DMS 273 treated with DMSO at 0.1 percent for 48 hours (cell line): ENCODE measurements around the gene JAKMIP1.

Experiments
- DNase-seq: peaks from one replicate; lab custom pipeline; 2025; lab: John Stamatoyannopoulos, UW

The JAKMIP1 gene

DNA sequence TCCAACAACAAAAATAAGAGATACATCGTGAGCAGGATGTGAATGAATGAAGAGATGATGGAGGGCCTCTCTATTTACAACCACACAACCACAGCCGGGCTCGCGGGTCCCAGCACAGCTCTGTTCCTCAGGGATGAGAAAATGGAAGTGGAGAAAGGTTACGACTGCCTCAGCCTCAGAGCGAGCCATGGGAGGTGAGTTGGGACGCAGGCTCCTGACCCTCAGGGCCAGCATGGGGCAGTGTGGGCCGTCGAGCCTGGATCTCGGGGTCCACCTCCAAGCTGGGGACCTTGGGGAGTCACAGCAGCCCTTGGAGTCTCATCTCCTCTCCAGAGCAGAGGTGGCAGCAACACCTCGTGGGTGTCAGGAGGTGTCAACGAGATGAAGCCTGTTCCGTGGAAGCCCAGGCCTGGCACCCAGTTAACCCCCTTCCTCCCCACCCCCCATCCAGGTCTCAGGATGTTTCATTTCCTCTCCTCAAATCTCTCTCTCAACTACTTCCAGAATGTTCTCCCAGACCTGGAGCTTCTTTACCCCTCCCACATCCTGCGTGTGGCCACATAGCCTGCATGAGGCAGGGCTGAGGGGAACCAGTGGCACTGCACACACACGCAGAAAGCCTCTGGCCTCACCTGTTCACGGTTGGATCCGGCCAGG, 208.1 kb downstream of the JAKMIP1 start:
- no peak for DNase-seq

GRCh38 chr4:5991405-5991804, 208.9 kb downstream of the JAKMIP1 start:
- DNase-seq = no peak

DNA sequence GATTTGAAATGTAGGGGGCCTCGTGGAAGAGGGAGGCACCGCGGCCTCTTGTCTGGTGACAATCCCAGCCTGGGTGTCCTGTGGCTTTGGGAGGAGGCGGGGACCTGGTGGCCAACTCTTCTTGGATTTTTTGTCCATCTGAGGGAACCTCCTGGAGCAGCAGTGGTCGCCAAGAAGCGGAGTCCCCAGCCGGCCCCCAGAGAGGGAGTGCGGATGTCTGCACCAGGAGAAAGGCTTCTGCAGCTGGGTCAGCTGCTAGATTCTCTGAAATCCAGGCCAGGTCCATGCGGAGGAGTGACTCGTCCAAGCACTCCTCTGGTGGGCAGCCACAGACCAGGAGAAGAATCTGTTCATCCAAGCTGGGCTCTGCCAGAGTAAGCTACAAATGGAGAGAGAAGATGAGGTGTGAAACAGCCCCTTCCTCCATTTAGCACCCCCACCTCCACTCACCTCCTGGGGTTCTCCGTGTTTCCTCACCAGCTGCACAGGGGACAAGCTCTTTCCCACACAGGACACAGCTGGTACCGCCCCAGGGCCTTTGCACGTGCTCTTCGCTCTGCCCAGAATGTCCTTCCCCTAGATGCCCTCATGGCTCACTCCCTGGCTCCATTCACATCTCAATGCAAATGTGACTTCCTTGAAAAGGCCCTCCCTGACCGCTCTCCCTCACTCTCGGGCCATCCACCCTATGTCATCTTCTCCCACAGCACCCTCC, 209.7 kb downstream of the JAKMIP1 start:
- DNase-seq = no peak

DNA sequence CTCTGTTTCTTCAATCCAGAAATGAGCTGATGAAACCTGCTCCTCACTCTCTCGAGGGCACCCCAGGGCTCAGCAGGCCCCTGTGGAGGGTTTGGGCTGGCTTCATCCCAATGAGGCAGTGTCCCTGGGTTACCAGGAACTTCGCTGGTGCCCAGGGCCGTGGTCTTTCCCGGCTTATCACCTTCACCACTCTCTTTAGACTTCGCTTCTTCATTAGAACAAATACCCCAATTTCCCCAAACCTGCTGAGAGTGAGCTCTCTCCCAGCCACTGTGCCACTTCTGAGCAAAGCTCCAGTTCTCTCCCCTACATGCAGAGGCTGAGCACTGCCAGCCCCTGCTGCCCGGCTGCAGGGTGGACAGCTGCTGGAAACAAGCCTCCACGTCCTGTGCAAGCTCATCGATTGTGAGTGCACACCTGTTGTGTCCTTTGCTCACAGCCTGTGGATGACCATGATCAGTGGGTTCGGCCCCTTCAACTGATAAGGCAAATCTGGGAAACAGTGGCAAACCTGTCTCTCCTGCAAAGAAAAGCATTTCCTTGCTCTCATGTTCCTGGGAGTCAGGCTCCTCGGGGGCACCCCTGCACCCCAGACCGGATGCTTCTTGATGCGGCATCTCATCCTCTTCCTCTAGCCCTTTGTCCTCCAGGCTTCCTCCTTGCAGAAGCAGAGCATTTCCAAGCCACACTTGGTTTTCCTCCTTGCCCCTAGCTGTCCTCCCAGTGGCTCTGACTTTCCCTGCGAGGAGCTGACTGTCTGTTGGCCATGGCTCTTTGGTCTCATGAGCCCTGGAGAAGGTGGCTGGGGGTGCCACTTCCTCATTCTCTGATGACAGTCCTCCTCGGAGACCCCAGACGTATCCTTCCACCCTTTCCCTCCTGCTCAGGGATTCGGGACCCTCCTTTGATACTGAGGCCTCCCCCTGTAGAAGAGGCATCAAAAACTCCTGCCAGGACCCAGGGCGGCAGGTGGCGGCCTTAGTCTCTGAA, 210.8 kb downstream of the JAKMIP1 start:
- no peak for DNase-seq

GRCh38 chr4:5988086-5988845, 212.1 kb downstream of the JAKMIP1 start:
- no peak for DNase-seq

- no peak for DNase-seq
Measured at GRCh38 chr4:5984843-5985242, 215.5 kb downstream of the JAKMIP1 start.

DNA sequence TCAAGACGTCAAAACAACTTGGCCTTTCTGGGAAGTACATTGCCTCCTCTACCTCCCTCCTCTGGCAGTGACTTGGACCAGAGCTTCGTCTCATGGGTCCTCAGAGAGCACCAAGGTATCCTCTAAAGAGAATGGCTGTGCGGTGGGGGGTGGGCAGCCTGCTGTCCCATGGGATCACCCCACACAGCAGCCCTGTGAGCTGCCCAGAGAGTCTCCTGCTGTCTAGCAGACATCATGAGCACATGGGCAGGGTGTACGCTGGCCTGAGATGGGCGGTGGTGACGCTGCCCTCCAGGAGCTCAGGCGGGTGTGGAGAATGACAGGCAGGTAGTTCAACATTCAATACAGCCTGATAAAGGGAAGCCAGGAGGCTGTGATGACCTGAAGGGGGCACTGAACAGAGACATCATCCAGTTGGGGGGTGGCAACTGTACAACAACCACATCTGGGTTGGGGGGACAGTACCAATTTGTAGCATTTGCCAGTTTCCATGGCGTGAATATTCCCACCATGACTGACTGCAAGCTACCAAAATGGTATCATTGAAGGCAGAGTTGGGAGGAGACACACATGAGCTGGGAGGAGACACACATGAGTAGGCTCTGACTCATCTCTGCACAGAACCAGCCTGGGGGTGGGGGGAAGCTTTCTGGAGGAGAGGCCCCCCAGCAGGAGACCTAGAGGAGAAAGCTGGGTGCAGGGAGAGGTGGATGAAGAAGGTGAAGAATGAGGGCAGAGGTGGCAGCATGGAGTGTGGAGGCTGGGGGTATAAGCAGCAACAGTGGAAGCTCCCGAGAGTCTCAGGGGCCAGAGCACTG, 218.0 kb downstream of the JAKMIP1 start:
- no peak for DNase-seq

GRCh38 chr4:5980436-5981155, 219.8 kb downstream of the JAKMIP1 start:
- DNase-seq = no peak

DNA sequence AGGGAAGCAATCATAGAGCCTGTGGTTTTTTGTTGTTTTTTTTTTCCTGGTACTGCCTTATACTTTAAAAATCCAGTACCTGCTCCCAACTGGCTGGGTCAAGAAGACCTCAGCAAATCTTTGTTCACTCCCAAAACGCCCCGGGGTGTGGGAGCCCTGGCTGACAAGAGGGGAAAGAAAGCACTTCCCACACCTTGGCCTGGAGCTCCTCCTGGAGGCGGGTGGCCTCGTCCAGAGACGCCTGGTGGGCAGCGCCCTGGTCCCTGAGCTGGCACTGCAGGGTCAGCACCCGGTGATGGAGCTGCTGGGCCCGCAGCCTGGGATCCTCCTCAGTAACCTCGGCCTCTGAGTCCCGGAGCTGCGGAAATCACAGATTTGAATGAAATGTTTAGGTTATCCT, 220.4 kb downstream of the JAKMIP1 start:
- DNase-seq = no peak

GRCh38 chr4:5976921-5977320, 223.4 kb downstream of the JAKMIP1 start:
- DNase-seq = no peak

DNA sequence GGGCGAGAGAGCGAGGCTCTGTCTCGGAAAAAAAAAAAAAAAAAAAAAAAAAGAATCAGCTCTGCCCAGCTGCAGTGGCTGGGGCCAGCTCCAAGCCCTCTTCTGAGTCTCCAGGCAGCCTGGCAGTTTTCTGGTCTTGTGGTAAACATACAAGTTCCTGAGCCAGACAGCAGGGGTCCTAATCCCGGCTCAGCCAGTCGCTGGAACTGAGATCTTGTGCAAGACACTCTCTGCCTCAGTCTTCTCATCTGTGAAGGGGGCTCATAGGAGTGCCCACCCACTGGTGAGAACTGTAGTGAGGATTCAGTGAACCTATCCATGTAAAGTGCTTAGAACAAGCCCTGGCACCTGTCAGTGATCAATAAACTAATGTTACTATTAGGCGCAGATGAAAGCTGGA, 223.9 kb downstream of the JAKMIP1 start:
- no peak for DNase-seq
